Neutrophil (primary cell): ENCODE data around the gene TMCC1.

ENCODE experiments used
- H3K27ac ChIP-seq: fragments of 200-600 bp; sonication (generic); 2 replicates; pipeline ENCODE4 v1.5.1; 2016; ENCODE audit warnings: mild to moderate bottlenecking, moderate library complexity
- H3K27me3 ChIP-seq: fragments of 200-600 bp; sonication (generic); 2 replicates; pipeline ENCODE4 v1.6.0; 2016; ENCODE audit warnings: mild to moderate bottlenecking
- H3K36me3 ChIP-seq: fragments of 200-600 bp; sonication (generic); 2 replicates; pipeline ENCODE4 v1.5.1; 2017
- H3K4me1 ChIP-seq, 2 experiments: fragments of 200-600 bp in 1 of 2; sonication (generic) in 1 of 2; 1 replicate in 1 of 2; 2 replicates in 1 of 2; pipeline versions ENCODE4 v1.5.1 to v1.6.1; 2013 to 2016; ENCODE audit warnings: low read depth in 1 of 2, low read length in 1 of 2, mild to moderate bottlenecking in 1 of 2, moderate library complexity in 1 of 2; ENCODE audit not compliant: control insufficient read depth in 1 of 2, insufficient read depth in 1 of 2
- H3K4me3 ChIP-seq, 2 experiments: fragments of 200-600 bp in 1 of 2; sonication (generic) in 1 of 2; 1 replicate in 1 of 2; 2 replicates in 1 of 2; pipeline ENCODE4 v1.5.1; 2013 to 2016; ENCODE audit warnings: low read depth in 1 of 2, low read length in 1 of 2, mild to moderate bottlenecking in 1 of 2, moderate library complexity in 1 of 2
- H3K9me3 ChIP-seq: fragments of 200-600 bp; sonication (generic); 2 replicates; pipeline ENCODE4 v1.5.1; 2016
- TF ChIP-seq, protein P1 (sequence below): fragments of 200-600 bp; sonication (generic); IDR thresholded peaks from 2 replicates; pipeline ENCODE4 v1.5.1; 2016; ENCODE audit warnings: antibody characterized with exemption

The TMCC1 gene

GRCh38 chr3:129602730-129603560 is 290.6 kb downstream of the TMCC1 start:
- TF ChIP-seq, protein P1, sequence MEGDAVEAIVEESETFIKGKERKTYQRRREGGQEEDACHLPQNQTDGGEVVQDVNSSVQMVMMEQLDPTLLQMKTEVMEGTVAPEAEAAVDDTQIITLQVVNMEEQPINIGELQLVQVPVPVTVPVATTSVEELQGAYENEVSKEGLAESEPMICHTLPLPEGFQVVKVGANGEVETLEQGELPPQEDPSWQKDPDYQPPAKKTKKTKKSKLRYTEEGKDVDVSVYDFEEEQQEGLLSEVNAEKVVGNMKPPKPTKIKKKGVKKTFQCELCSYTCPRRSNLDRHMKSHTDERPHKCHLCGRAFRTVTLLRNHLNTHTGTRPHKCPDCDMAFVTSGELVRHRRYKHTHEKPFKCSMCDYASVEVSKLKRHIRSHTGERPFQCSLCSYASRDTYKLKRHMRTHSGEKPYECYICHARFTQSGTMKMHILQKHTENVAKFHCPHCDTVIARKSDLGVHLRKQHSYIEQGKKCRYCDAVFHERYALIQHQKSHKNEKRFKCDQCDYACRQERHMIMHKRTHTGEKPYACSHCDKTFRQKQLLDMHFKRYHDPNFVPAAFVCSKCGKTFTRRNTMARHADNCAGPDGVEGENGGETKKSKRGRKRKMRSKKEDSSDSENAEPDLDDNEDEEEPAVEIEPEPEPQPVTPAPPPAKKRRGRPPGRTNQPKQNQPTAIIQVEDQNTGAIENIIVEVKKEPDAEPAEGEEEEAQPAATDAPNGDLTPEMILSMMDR: no peak
- Histone ChIP-seq H3K36me3 (no peaks in the 10 kb centered on the region), H3K4me1 (peaks cover 21% of the 10 kb centered on the region in 2 experiments), H3K4me3 (no peak overlapping the region), H3K9me3 (no peaks in the 10 kb centered on the region), H3K27ac (no peak overlapping the region), H3K27me3 (peaks cover 51% of the 10 kb centered on the region)

DNA sequence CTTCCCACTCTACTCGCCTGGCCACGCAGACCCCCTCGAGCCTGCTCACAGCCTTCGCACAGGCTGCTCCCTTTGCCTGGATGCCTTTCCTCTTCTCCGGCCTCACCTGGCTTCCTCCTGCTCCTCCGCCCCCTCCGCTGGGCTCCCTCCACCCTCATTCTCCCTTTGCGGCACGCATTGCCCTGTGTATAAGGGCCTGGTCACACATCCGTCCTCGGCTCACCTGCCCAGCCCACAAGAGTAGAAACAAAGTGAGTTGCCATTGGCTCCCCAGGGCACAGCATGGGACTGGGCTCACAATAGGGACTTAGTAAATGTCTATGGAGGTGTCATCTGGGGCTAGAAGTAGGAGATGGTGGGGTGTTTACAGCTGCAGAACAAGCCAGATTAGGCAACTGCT is 291.2 kb downstream of the TMCC1 start:
- TF ChIP-seq, protein P1: no peak
- H3K9me3 ChIP-seq: no peaks in the 10 kb centered on the region
- H3K4me1 ChIP-seq: peaks cover 21% of the 10 kb centered on the region in 2 experiments
- peaks cover 51% of the 10 kb centered on the region for H3K27me3 ChIP-seq
- H3K4me3 ChIP-seq: no peak overlapping the region
- H3K36me3 ChIP-seq: no peaks in the 10 kb centered on the region
- H3K27ac ChIP-seq: no peak overlapping the region

- peaks cover 20 to 25% of the 10 kb centered on the region in 2 experiments for H3K4me1 ChIP-seq
- no peak overlapping the region for H3K27ac ChIP-seq
- TF ChIP-seq, protein P1: no peak
- H3K9me3 ChIP-seq: no peaks in the 10 kb centered on the region
- H3K4me3 ChIP-seq: no peak overlapping the region
- no peaks in the 10 kb centered on the region for H3K36me3 ChIP-seq
- H3K27me3 ChIP-seq: peaks cover 51% of the 10 kb centered on the region
Measured at GRCh38 chr3:129601713-129602112, 291.8 kb downstream of the TMCC1 start.

DNA sequence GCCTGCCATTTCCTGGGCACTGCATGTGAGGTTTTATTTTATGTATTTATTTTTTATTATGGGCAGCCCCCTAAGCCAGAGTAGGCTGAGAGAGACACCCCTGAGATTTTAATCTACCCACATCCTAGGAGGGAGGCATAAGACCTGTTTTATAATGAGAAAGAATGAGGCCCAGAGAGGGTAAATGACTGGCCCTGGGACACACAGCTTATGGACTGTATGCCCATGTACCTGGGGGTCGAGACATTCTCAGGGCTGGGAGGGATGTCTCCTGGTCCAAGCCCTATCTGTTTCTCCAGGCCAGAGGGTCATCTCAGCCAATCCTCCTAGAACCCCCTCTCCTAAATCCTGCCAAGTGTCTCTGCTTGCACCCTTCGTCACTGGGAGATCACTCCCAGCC is 293.2 kb downstream of the TMCC1 start:
- TF ChIP-seq, protein P1: no peak
- Histone ChIP-seq H3K27me3 (peaks cover 47% of the 10 kb centered on the region), H3K36me3 (no peaks in the 10 kb centered on the region), H3K4me3 (no peak overlapping the region), H3K9me3 (no peaks in the 10 kb centered on the region), H3K27ac (no peak overlapping the region), H3K4me1 (peaks cover 16 to 19% of the 10 kb centered on the region in 2 experiments)

GRCh38 chr3:129599607-129600006 is 293.9 kb downstream of the TMCC1 start:
- peaks cover 14 to 15% of the 10 kb centered on the region in 2 experiments for H3K4me1 ChIP-seq
- peaks cover 40% of the 10 kb centered on the region for H3K27me3 ChIP-seq
- TF ChIP-seq, protein P1: no peak
- H3K9me3 ChIP-seq: no peaks in the 10 kb centered on the region
- no peak overlapping the region for H3K27ac ChIP-seq
- no peaks in the 10 kb centered on the region for H3K36me3 ChIP-seq
- H3K4me3 ChIP-seq: no peak overlapping the region
